ENCODE results near the gene TPH1.
A peak's percentile ranks its signal among the peaks of the same experiment; 100 is the strongest.
"Not testable (repeated sequence)": the region's sequence is repeated elsewhere in the genome, so short reads cannot be mapped to it uniquely, and the experiment has no call there.

TPH1 gene

GRCh38 chr11:18019650-18020049, 26.4 kb downstream of the TPH1 start:
- no peak for DNase-seq

GRCh38 chr11:18016789-18017188, 29.3 kb downstream of the TPH1 start:
- DNase-seq: no peak

- DNase-seq: peak in 2 of 4 experiments; percentile 3 to 5
Measured at GRCh38 chr11:18014876-18015275, 31.2 kb downstream of the TPH1 start.

- DNase-seq: peak in 3 of 4 experiments; percentile 5 to 24 (median 8)
Measured at GRCh38 chr11:18013790-18014507, 32.1 kb downstream of the TPH1 start.

- peak; percentile 95 to 99 (median 98) for DNase-seq
Measured at GRCh38 chr11:18012906-18013781, 32.9 kb downstream of the TPH1 start, which contains the start of gene SERGEF. Gene SERGEF, minus strand, starts transcription at chr11:18013047. Its CDS starts 37 bp downstream, at chr11:18013010.

- DNase-seq: peak in 2 of 4 experiments; percentile 6 to 20
Measured at GRCh38 chr11:18012122-18012905, 33.8 kb downstream of the TPH1 start.

DNA sequence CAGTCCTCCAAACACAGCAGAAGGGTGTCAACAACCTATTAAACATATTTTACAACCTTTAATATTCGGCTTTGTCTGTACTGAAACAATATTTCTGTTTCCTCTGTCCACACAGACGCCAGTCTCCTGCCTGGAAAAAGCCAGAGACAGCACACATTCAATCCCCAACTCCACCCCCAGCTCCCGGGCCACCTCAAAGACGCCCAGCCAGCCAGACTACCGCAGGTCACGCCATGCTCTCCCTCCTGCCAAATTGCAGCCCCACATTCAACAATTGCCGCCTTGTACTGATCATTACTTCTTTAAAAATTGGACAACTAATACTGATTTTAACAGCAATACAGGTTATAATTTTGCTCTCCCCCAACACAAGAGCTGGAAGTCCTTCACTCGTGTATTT, 34.4 kb downstream of the TPH1 start:
- DNase-seq: no peak

DNA sequence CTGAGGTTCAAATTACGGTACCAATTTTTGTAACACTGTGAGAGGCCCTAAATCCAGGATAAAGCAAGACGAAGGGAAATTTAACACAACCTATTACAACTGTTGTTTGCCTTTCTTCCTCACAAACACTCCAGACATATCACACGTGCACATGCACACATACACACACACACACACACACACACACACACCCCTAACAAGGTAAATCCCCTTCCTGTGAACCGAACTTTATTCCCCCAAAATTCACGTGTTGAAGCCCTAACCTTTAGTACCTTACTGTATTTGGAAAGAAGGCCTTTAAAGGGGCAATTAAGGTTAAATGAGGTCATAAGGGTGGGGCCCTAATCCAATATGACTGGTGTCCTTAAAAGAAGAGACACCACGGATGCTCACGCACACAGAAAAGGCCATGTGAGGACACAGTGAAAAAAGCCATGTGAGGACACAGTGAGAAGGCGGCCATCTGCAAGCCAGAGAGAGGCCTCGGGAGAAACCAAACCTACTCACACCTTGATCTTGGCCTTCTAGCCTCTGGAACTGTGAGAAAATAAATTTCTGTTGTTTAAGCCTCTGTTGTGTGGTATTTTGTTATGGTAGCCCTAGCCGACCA, 35.0 kb downstream of the TPH1 start:
- no peak for DNase-seq

GRCh38 chr11:18010121-18010670, 35.9 kb downstream of the TPH1 start:
- no peak for DNase-seq

DNA sequence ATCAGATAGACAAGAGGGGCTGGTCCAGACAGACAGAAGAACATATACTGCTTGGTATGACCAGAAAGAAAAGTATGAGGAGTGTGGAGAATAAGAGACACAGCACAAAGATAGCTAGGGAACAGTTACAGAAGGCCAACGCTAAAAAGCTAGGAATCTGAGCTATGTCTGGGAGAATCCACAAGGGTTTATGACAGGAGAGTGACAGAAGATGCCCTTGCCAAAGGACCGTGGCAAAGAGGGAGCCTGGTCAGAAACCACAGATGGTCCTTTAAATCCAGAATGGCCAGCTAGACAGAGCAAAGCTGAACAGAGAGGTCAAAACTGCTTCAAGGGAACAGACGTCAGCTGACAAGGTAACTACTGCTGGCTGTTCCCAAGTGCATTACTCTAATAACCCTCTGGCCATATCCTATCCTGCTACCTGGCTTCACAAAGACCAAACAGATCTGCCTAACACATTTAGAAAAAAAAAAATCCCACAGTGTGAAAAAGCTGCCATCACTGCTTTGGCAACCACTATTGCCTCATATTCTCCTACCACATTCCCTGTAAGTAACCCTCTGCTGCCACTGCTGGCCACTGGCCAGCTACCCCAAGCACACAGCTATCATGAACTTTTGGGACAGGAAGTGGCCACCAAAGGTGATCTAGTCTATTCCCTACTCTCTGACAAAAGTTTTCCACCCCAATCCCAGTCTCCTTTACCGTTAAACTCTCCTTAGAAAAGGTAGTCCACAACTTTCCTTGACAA, 40.5 kb downstream of the TPH1 start:
- peak in 3 of 4 experiments; percentile 29 to 36 (median 30) for DNase-seq

GRCh38 chr11:18001191-18001590, 44.9 kb downstream of the TPH1 start:
- no peak for DNase-seq

GRCh38 chr11:18000760-18001159, 45.3 kb downstream of the TPH1 start:
- DNase-seq: no peak

DNA sequence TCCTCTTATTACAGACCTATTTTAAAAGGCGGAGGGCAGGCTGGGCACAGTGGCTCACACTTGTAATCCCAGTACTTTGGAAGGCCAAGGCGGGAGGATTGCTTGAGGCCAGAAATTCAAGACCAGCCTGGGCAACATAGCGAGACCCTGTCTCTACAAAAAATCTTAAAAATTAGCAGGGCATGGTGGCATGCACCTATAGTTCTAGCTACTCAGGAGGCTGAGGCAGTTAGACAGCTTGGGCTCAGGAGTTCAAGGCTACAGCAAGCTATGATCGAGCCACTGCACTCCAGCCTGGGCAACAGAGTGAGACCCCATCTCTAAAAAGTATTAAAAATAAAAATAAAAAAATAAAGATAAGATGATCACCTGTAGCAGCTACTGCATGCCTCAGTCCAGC, 45.9 kb downstream of the TPH1 start:
- not testable (repeated sequence) for DNase-seq

Data from suppressor macrophage (primary cell).